A549 (cell line): ENCODE results near the gene GDF9.

Experiments
- CEBPB ChIP-seq, 2 experiments: fragments of >200 bp in 1 of 2; sonication (Bioruptor Twin) in 1 of 2; formaldehyde crosslinking in 1 of 2; IDR thresholded peaks; 2 replicates each; pipeline ENCODE4 v1.6.1; 2012 to 2016
- CTCF ChIP-seq: fragments of >200 bp; sonication (Bioruptor Twin); formaldehyde crosslinking; IDR thresholded peaks from 3 replicates; pipeline ENCODE4 v1.5.1; 2016
- HMGXB4 ChIP-seq: fragments of 250-450 bp; sonication (Bioruptor Pico); IDR thresholded peaks from 2 replicates; pipeline ENCODE4 v1.5.0; 2021; ENCODE audit warnings: mild to moderate bottlenecking, moderate library complexity, borderline replicate concordance
- MAX ChIP-seq: IDR thresholded peaks from 2 replicates; pipeline ENCODE4 v1.6.1; 2012
- POLR2A ChIP-seq: IDR thresholded peaks from 2 replicates; pipeline ENCODE4 v1.6.1; 2012; ENCODE audit warnings: mild to moderate bottlenecking, low read length

GRCh38 chr5:132868754-132869153 lies 2.5 kb upstream of the GDF9 start:
- no peak for TF ChIP-seq CTCF
- TF ChIP-seq POLR2A: no peak
- no peak for TF ChIP-seq HMGXB4 (CRISPR knock-in tag)
- TF ChIP-seq MAX: no peak
- no peak for TF ChIP-seq CEBPB (IDR thresholded peaks at IDR 0.05)
